CD4-positive, alpha-beta T cell treated with Interleukin-17A for 1 hour (primary cell): ENCODE measurements around the gene CDHR2.

ENCODE experiments used
- DNase-seq: peaks from one replicate; pipeline ENCODE4 v3.0.0-alpha.2; 2020

CDHR2 gene

DNA sequence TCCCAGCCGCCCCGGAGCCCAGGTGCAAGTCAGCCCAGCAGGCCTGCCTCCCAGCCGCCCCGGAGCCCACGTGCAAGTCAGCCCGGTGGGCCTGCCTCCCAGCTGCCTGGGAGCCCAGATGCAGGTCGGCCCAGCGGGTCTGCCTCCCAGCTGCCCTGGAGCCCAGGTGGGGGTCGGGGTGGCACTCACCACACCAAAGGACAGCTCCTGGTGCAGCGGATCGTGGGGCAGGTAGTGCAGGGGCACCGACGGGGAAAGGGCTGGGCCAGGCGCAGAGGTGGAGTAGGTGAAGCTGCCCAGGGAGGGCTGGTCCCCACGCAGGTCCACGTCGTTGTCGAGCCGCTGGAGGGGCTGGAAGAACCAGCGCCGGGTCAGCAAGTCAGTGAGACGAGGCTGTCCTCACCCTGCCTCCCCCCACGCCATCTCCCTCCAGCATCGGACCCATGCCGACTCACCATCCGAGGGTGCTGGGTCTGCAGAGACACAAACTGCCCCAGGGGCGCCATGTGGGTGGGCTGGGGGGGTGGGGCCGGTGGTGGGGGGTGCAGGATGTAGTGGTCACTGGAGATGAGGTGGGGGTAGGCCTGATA is 18.7 kb upstream of the CDHR2 start:
- no peak for DNase-seq

GRCh38 chr5:176530983-176531901 is 17.9 kb upstream of the CDHR2 start:
- no peak for DNase-seq

DNA sequence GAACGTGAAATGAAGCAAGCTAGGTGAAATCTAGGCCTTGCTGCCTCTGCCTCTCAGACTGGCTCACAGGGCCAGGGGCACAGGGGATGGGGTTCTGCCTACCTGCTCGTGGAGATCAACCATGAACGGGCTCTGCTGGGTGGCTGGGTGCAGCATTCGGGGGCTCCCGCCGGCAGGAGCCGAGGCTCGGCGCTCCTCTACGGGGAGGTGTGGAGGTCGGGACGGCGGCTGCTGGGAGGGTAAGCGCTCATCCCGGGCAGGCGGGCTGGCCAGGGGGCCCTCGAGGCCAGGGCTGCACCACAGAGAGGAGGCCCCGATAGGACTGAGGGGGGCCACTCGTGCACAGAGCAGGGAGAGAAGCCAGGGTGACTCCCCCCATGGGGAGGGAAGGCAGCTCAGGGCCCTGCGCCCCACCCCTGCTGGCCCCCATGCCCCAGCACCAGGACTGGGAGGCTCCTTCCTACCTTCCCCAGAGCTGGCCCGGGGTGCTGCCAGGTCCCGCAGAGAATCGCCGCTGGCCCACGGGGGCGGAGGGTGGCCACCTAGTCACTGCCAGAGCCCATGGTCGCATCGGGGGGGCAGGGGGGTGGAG is 17.1 kb upstream of the CDHR2 start:
- DNase-seq, result no peak

GRCh38 chr5:176532795-176533194 is 16.3 kb upstream of the CDHR2 start:
- no peak for DNase-seq

DNA sequence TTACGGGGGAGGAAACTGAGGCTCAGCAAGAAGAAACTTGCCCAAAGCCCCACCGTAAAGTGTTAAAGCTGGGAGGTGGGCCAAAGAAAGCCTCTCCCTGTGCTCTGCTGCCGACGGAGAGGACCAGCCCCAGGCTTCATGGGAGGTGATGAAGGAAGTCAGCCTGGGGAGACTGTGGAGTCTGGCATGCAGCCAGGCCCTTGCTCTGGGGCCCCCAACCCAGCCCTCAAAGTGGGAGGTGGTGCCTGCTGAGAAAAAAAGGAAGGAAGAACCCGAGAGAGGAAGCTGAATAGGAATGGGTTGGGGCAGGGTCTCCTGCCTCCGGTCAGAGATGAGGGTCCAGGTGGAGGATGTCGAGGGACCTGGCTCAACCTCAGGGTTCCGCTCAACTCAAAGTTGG is 15.8 kb upstream of the CDHR2 start:
- DNase-seq, result peak; percentile 30

DNA sequence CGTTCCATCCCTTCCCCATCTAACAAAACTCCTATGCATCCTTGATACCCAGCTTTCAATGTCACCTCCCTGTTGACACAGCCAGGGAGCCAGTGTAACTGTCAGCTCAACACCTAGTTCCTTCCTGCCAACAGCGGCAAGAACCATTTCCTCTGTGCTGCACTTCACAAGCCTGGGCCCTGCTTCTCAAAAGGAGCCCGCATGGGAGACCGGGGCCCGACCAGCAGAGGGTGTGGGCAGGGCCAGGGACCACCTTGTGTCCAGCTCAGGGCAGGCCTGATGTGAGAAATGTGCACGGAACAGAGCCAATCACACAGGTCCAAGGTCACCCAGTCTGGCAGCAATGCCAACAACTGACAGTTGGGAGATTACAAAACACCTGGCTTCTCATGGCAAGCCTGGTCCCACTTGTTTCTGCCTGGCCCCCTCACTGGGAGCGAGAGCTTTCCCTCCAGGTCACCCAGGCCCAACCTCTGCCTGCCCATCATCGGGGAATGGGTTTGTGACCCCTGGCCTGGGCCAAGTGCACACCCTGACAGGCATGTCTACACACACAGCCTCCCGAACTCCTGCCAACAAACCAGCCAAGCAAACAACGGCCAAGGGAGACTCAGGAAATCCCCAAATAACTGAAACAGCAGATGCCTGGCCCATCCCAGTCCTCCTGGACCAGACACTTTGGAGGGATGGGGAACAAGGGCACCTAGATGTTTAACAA is 15.1 kb upstream of the CDHR2 start:
- peak; percentile 70 for DNase-seq

DNA sequence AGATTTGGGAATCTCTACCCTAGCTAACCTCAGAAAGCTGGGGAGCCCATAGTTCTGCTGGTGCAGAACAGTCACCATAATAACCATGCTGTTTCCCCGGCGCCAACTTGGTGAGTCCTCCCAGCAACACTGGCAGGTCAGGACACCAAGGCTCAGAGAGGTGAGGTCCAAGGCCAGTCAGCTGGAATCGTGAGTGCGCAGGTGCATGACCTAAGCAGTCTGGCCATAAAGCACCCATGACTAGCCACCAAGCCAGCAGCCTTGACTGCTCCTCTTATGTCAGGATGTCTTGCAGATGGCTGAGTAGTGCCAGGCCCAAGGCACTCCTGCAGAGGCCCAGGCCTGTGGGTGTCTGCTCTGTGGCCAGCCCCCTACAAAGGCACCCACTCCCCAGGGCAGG is 14.5 kb upstream of the CDHR2 start:
- no peak for DNase-seq

- DNase-seq, result peak; percentile 79
Observed at GRCh38 chr5:176535101-176535663, 14.0 kb upstream of the CDHR2 start.

GRCh38 chr5:176535664-176536131 is 13.4 kb upstream of the CDHR2 start:
- DNase-seq, result no peak

- peak; percentile 86 for DNase-seq
Observed at GRCh38 chr5:176536132-176536901, 12.8 kb upstream of the CDHR2 start.

- DNase-seq, result peak; percentile 98
Observed at GRCh38 chr5:176536902-176537553, 12.1 kb upstream of the CDHR2 start, which contains the start of gene RNF44. TSS of gene RNF44 (minus strand) at chr5:176537402. CDS start at chr5:176532472, 4,930 bp downstream.

- DNase-seq, result peak; percentile 99
Observed at GRCh38 chr5:176537554-176538229, 11.4 kb upstream of the CDHR2 start.

DNA sequence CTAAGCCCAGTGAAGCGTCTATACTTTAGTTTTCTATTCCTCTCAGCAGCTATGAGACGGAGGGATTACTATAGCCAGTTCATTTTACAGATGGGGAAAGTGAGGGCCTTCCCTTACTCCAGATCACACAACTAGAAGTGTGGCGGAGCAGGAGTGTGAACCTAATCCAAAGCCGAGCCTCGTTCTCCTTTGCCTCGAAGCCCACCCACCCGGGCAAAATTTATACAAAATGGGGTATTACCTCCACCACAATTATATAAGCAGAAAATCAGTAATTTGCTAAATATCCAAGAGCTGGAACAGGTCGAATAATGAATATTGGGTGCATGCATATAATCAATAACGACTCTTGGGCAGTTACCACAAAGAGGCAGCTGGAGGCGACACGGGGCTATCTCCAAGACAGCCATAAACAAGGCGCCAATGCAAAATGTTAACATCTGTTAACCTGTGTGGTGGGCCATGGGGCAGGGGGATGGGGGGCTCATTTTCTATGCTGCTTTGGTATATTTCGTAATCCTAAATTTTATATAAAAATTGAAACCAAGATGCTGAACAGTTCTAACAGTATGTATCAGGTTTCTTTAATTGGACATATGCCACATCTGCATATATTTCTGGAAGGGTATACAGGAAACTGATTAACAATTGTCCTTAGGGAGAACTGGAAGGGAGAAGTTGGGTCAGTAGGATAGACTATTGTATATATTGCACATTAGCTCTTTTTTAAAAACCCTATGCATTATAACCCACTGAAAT is 10.7 kb upstream of the CDHR2 start:
- no peak for DNase-seq

- DNase-seq, result no peak
Observed at GRCh38 chr5:176538989-176539384, 10.2 kb upstream of the CDHR2 start.

GRCh38 chr5:176540476-176540899 is 8.7 kb upstream of the CDHR2 start:
- DNase-seq, result no peak

- peak; percentile 64 for DNase-seq
Observed at GRCh38 chr5:176540956-176541337, 8.2 kb upstream of the CDHR2 start.

GRCh38 chr5:176541338-176542134 is 7.6 kb upstream of the CDHR2 start:
- peak; percentile 83 for DNase-seq

- peak; percentile 78 for DNase-seq
Observed at GRCh38 chr5:176542135-176542595, 7.0 kb upstream of the CDHR2 start.
